ENCODE measurements around the gene MCTP2. TPM values are rescaled to one million over a fixed set of nuclear protein-coding genes. Genes with fewer than 3 reads are reported as not detected.

MCTP2 gene
- total RNA-seq, 2 donors from 2014 or later: 262 to 344 TPM

- no peak for ATAC-seq
- peaks cover 43% of the 10 kb centered on the region for H3K36me3 Mint-ChIP-seq
- peak overlapping the region; percentile 69 to 95 for H3K27ac Mint-ChIP-seq
- DNase-seq (ENCODE audit: low spot score): no peak
- H3K4me3 Mint-ChIP-seq: peak overlapping the region; percentile 47
- H3K27me3 Mint-ChIP-seq: no peaks in the 10 kb centered on the region
- H3K9me3 Mint-ChIP-seq: peaks cover 14% of the 10 kb centered on the region
- H3K4me1 Mint-ChIP-seq (ENCODE audit: low read depth in 2 of 2): peaks cover 66 to 67% of the 10 kb centered on the region in 2 donors
Observed at GRCh38 chr15:94279736-94280135, 48.4 kb downstream of the MCTP2 start.

- DNase-seq (ENCODE audit: low spot score): no peak
- Mint-ChIP-seq H3K27ac (peak overlapping the region; percentile 69 to 95), H3K4me1 (ENCODE audit: low read depth in 2 of 2) (peaks cover 65 to 70% of the 10 kb centered on the region in 2 donors), H3K9me3 (peaks cover 14% of the 10 kb centered on the region), H3K4me3 (peak overlapping the region; percentile 64), H3K27me3 (no peaks in the 10 kb centered on the region), H3K36me3 (peaks cover 43% of the 10 kb centered on the region)
- ATAC-seq: no peak
Observed at GRCh38 chr15:94280301-94280700, 48.9 kb downstream of the MCTP2 start.

DNA sequence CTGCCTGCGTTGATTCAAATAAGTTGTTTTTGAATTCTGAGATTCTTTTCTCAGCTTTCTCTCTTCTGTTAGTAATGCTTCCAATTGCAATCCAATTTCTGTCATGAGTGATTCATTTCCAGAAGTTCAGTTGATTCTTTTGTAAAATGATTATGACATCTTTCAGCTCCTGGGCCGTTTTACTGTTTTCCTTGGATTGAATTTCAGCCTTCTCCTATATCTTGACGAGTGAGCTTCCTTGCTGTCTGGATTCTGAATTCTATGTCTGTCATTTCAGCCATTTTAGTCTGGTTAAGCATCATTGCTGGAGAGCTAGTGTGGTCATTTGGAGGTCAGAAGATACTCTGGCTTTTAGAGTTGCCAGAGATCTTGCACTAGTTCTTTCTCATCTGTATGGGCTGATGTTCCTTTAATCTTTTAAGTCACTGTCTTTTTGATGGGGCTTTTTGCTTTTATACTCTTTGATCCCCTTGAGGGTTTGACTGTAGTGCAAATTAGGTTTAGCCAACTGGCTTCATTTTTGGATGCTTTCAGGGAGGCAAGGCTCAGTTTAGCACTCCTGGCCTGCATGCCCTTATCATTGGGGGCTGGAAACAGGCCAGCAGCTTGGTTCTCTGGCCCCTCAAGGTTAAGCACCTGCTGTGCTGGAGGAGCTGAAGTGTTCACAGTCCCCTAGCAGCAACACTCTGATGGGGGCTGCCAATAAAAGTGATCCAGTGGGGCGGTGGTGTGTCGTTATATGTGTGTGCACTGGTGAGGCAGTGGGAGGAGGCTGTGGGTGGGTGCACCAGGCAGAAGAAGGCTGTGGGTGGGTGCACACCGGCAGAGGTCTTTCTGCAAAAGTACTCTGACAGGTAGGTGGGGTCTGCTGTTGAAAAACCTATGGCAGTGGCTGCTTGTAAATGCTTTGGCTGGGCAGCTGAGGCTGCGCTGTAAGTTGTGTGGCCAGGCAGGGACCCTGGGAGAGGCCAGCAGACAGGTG lies 51.2 kb downstream of the MCTP2 start:
- H3K27ac Mint-ChIP-seq: peak overlapping the region; percentile 69 to 95
- peaks cover 77 to 88% of the 10 kb centered on the region in 2 donors for H3K4me1 Mint-ChIP-seq (ENCODE audit: low read depth in 2 of 2)
- H3K9me3 Mint-ChIP-seq: peaks cover 14% of the 10 kb centered on the region
- ATAC-seq (no peak), DNase-seq (ENCODE audit: low spot score) (no peak)
- H3K4me3 Mint-ChIP-seq: peak overlapping the region; percentile 62
- H3K36me3 Mint-ChIP-seq: peaks cover 43% of the 10 kb centered on the region
- no peaks in the 10 kb centered on the region for H3K27me3 Mint-ChIP-seq

GRCh38 chr15:94286583-94286982 lies 55.2 kb downstream of the MCTP2 start:
- Mint-ChIP-seq H3K4me1 (ENCODE audit: low read depth in 2 of 2) (peaks cover 67 to 80% of the 10 kb centered on the region in 2 donors), H3K9me3 (peaks cover 11% of the 10 kb centered on the region), H3K4me3 (peak overlapping the region; percentile 86), H3K27ac (peak overlapping the region; percentile 85 to 95), H3K27me3 (no peaks in the 10 kb centered on the region), H3K36me3 (peaks cover 40% of the 10 kb centered on the region)
- no peak for DNase-seq (ENCODE audit: low spot score)
- no peak for ATAC-seq

DNA sequence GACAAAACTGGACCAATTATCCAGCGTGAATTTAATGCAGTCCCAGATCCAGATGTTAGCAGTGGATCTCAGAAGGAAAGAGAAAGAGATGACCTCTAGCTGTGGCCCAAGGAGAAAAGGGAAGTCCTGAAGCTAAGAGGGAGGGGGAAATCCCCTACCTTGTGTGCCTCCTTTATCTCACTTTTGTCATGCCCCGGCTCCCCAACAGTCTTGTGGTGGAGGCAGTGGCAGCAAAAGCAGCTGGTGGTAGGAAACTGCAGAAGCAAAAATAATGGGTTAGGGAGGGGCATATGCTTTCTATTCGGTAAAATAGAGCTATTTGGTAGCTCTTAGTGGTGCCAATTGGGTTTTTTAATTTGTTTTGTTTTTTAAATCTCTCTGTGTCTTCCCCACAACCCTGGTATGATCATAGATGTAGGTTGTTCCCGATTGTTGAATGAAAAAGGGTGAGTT lies 56.5 kb downstream of the MCTP2 start:
- ATAC-seq: peak; percentile 96 to 98
- DNase-seq (ENCODE audit: low spot score): peak; percentile 83
- peaks cover 67 to 80% of the 10 kb centered on the region in 2 donors for H3K4me1 Mint-ChIP-seq (ENCODE audit: low read depth in 2 of 2)
- H3K27me3 Mint-ChIP-seq: no peaks in the 10 kb centered on the region
- peaks cover 38% of the 10 kb centered on the region for H3K36me3 Mint-ChIP-seq
- peak overlapping the region; percentile 85 to 95 for H3K27ac Mint-ChIP-seq
- H3K4me3 Mint-ChIP-seq: peak overlapping the region; percentile 86
- H3K9me3 Mint-ChIP-seq: peaks cover 13% of the 10 kb centered on the region

DNA sequence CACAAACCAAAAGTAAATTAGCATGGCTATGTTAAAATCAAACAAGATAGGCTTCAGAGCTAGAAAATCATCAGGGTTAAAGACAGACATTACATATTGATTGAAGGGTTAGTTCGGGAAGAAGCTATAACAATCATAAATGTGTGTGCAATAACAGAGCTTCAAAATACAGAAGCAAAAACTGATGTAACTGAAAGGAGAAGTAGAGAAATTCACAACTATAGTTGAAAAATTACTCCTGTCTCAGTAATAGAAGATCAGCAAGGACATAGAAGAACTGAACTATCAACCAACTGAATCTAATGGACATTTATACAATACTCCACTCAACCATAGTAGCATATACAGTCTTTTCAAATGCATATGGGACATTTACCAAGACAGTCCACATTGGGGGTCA lies 59.4 kb downstream of the MCTP2 start:
- no peaks in the 10 kb centered on the region for H3K27me3 Mint-ChIP-seq
- H3K4me3 Mint-ChIP-seq: peak overlapping the region; percentile 46
- peaks cover 39% of the 10 kb centered on the region for H3K36me3 Mint-ChIP-seq
- DNase-seq (ENCODE audit: low spot score) (no peak), ATAC-seq (no peak)
- peaks cover 13% of the 10 kb centered on the region for H3K9me3 Mint-ChIP-seq
- H3K4me1 Mint-ChIP-seq (ENCODE audit: low read depth in 2 of 2): peaks cover 66 to 84% of the 10 kb centered on the region in 2 donors
- H3K27ac Mint-ChIP-seq: peak overlapping the region; percentile 74 to 95

- H3K27ac Mint-ChIP-seq: peak overlapping the region; percentile 95 to 99
- no peaks in the 10 kb centered on the region for H3K27me3 Mint-ChIP-seq
- ATAC-seq (peak; percentile 29 to 56), DNase-seq (ENCODE audit: low spot score) (no peak)
- peaks cover 35% of the 10 kb centered on the region for H3K36me3 Mint-ChIP-seq
- peak overlapping the region; percentile 61 for H3K4me3 Mint-ChIP-seq
- peaks cover 13% of the 10 kb centered on the region for H3K9me3 Mint-ChIP-seq
- peaks cover 69 to 80% of the 10 kb centered on the region in 2 donors for H3K4me1 Mint-ChIP-seq (ENCODE audit: low read depth in 2 of 2)
Observed at GRCh38 chr15:94293411-94294402, 62.3 kb downstream of the MCTP2 start.

DNA sequence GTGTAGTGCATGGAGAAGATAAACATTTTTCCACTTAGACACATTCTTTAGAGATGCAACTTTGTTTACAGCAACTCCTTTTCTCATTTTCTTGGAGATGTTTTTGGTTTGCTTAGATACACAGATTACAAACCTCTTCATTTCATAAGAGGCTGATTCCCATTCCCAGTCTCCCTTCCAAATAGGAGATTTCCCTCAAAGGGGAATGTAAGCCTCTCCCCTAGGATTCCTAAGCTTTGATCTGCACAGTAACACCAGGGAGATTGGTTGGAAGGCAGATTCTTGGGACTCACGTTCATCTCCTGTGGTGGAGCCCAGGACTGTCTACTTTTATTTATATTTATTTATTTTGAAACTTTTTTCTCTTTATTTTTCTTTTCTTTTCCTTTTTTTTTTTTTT lies 63.2 kb downstream of the MCTP2 start:
- peak overlapping the region; percentile 95 to 99 for H3K27ac Mint-ChIP-seq
- peaks cover 68 to 81% of the 10 kb centered on the region in 2 donors for H3K4me1 Mint-ChIP-seq (ENCODE audit: low read depth in 2 of 2)
- H3K4me3 Mint-ChIP-seq: peak overlapping the region; percentile 59
- peaks cover 13% of the 10 kb centered on the region for H3K9me3 Mint-ChIP-seq
- DNase-seq (ENCODE audit: low spot score) (no peak), ATAC-seq (no peak)
- no peaks in the 10 kb centered on the region for H3K27me3 Mint-ChIP-seq
- H3K36me3 Mint-ChIP-seq: peaks cover 37% of the 10 kb centered on the region

DNA sequence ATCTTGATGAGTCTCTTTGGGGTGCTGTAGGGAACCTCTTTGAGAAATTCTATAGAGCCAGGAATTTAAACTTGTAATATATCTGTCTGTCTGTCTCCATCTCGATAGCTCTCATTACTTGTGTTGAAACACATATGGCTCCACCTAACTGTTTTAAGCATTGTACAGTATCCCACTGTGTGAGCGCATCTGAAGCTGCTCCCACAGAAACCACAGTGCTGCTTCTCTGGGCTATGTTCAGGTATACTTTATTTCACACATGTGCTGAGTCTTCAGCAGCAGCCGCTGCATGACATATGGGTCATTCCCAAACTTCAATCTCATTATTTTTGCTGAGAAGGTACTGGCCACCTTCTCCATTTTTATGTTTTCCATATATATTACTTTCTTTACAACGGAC lies 63.9 kb downstream of the MCTP2 start:
- Mint-ChIP-seq H3K4me3 (peak overlapping the region; percentile 59), H3K36me3 (peaks cover 35% of the 10 kb centered on the region), H3K27ac (peak overlapping the region; percentile 95 to 99), H3K27me3 (no peaks in the 10 kb centered on the region), H3K4me1 (ENCODE audit: low read depth in 2 of 2) (peaks cover 68 to 82% of the 10 kb centered on the region in 2 donors), H3K9me3 (peaks cover 11% of the 10 kb centered on the region)
- no peak for DNase-seq (ENCODE audit: low spot score)
- ATAC-seq: peak; percentile 66 to 68

- peak overlapping the region; percentile 82 for H3K4me3 Mint-ChIP-seq
- DNase-seq (ENCODE audit: low spot score) (no peak), ATAC-seq (peak; percentile 5 to 13)
- no peaks in the 10 kb centered on the region for H3K27me3 Mint-ChIP-seq
- H3K4me1 Mint-ChIP-seq (ENCODE audit: low read depth in 2 of 2): peaks cover 72 to 86% of the 10 kb centered on the region in 2 donors
- peaks cover 5% of the 10 kb centered on the region for H3K9me3 Mint-ChIP-seq
- H3K36me3 Mint-ChIP-seq: peaks cover 41% of the 10 kb centered on the region
- peak overlapping the region; percentile 95 to 99 for H3K27ac Mint-ChIP-seq
Observed at GRCh38 chr15:94296717-94297116, 65.4 kb downstream of the MCTP2 start.

- ATAC-seq: peak; percentile 62 to 66
- H3K4me1 Mint-ChIP-seq (ENCODE audit: low read depth in 2 of 2): peaks cover 72 to 86% of the 10 kb centered on the region in 2 donors
- H3K27ac Mint-ChIP-seq: peak overlapping the region; percentile 95 to 99
- H3K27me3 Mint-ChIP-seq: no peaks in the 10 kb centered on the region
- peak; percentile 61 for DNase-seq (ENCODE audit: low spot score)
- H3K9me3 Mint-ChIP-seq: peaks cover 1% of the 10 kb centered on the region
- peak overlapping the region; percentile 82 for H3K4me3 Mint-ChIP-seq
- peaks cover 42% of the 10 kb centered on the region for H3K36me3 Mint-ChIP-seq
Observed at GRCh38 chr15:94297558-94297957, 66.2 kb downstream of the MCTP2 start.

DNA sequence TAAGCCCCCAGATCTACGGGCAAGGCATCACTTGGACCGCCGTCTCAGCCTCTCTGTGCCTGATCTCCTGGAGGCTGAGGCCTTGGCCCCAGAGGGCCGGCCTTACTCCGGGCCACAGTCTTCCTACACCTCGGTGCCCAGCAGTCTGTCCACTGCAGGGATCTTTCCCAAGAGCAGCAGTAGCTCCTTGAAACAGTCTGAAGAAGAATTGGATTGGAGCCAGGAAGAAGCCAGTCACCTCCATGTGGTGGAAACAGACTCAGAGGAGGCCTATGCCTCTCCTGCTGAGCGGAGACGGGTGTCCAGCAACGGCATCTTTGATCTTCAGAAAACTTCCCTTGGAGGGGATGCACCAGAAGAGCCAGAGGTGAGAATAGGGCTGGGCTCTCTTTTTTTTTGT lies 67.0 kb downstream of the MCTP2 start:
- Mint-ChIP-seq H3K27ac (peak overlapping the region; percentile 95 to 99), H3K4me3 (peak overlapping the region; percentile 82), H3K4me1 (ENCODE audit: low read depth in 2 of 2) (peaks cover 75 to 88% of the 10 kb centered on the region in 2 donors), H3K36me3 (peaks cover 49% of the 10 kb centered on the region), H3K27me3 (no peaks in the 10 kb centered on the region), H3K9me3 (peaks cover 3% of the 10 kb centered on the region)
- ATAC-seq (no peak), DNase-seq (ENCODE audit: low spot score) (no peak)

DNA sequence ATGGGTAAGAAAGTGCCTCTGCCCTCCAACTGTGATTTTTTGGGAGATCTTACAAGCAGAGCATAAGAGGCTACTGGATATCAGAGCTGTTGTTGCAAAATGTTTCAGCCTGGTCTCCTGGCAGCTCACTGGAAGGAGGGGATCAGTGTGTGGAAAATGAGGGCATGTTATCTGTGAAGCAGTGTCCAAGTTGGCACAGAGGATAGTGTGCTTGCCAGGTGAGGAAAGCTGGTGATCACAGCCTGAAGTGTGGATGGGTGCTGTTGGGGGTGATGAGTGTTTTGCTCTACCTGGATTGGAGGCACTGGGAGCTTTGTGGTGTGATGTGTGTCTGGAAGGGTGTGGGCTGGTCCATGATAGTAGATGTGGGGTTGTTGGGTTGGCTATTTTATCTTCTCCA lies 69.3 kb downstream of the MCTP2 start:
- Mint-ChIP-seq H3K4me3 (peak overlapping the region; percentile 60), H3K36me3 (peaks cover 59% of the 10 kb centered on the region), H3K4me1 (ENCODE audit: low read depth in 2 of 2) (peaks cover 80 to 88% of the 10 kb centered on the region in 2 donors), H3K9me3 (peaks cover 3% of the 10 kb centered on the region), H3K27ac (peak overlapping the region; percentile 95 to 99), H3K27me3 (no peaks in the 10 kb centered on the region)
- no peak for DNase-seq (ENCODE audit: low spot score)
- no peak for ATAC-seq
